Breast epithelium (tissue), 3 donors: ENCODE measurements around the gene OR1F1.

Source experiments
- CTCF ChIP-seq, 3 donors: fragments of 450-650 bp; IDR thresholded peaks; one replicate each; pipeline ENCODE4 v1.5.1; 2016 to 2017; ENCODE audit warnings: antibody characterized with exemption in 3 of 3, mild to moderate bottlenecking in 3 of 3, moderate library complexity in 3 of 3
- POLR2A ChIP-seq: fragments of 450-650 bp; IDR thresholded peaks from one replicate; pipeline ENCODE4 v1.6.1; 2016; ENCODE audit warnings: antibody characterized with exemption, mild to moderate bottlenecking, moderate library complexity
- POLR2AphosphoS5 ChIP-seq, 3 donors: sonication (generic); formaldehyde crosslinking; IDR thresholded peaks; one replicate each; pipeline ENCODE4 v1.6.1; 2017; ENCODE audit warnings: antibody characterized with exemption in 3 of 3

GRCh38 chr16:3215601-3216262, 27.7 kb downstream of the OR1F1 start:
- no peak for TF ChIP-seq CTCF (IDR thresholded peaks at IDR 0.05)
- TF ChIP-seq POLR2A, result no peak
- no peak for TF ChIP-seq POLR2AphosphoS5 (IDR thresholded peaks at IDR 0.05)
